ELF-1 (cell line): ENCODE data around the gene SSNA1.

ENCODE experiments used
- DNase-seq: peaks from one replicate; pipeline ENCODE4 v3.0.0-alpha.2; 2016; ENCODE audit warnings: low read depth, low spot score

Gene SSNA1

DNA sequence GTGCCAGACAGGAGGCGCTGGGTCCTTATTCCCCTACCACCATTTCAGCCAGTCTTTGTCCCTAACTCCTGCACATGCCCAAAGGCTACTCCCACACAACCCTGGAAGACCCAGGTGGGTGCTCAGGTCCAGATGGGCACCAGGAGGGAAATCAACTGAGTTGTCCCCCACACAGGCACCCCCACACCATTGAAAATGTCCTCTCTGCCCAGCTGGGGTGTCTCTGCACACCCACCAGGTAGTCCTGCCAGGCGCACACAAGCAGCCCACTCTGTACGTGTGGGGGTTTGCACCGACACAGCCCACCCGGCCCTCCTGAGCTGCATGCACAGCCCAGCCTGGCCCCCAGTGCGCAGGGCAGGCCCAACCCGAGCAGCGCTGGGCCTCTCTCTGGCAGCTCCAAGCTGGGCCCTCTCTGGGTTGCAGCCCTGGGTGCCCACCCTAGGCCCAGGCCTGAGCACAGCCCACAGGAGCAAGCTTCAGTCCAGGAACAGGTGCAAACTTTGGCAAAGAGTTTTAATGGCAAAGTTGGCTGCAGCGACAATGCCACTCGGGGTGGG, 31.4 kb downstream of the SSNA1 start:
- DNase-seq, result no peak

DNA sequence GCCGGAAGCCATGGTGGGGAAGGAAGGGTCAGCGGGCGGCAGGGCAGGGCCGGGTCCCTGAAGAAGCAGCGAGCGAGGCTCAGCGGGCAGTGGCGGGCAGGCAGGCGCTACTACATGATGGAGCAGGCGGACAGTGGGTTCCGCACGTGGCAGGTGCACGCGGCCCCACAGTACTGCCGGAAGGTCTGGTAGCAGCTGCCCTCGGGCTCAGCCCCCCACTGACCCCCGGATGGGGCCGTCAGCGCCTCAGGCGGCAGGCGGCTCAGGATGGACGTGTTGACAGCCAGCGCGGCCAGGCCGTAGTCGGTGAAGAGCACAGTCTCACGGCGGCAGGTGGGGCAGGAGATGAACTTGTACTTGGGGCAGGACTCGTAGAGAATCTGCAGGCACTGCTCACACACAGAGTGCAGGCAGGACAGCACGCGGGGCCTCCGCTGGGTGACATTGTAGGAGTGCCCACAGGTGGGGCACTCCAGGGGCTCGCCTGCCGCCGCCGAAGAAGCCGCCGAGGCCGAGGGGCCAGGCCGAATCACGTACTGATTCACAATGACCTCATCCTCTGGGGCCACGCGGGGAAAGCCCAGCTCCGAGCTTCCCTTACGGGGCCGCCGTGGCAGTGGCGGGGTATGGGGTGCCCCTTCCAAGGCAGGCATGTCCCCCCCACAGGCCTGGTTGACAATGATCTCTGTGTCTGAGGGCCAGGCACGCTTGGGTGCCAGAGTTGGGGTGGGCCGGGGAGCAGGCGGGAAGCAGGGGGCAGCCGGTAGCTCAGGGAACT, 32.0 kb downstream of the SSNA1 start:
- DNase-seq, result no peak

DNA sequence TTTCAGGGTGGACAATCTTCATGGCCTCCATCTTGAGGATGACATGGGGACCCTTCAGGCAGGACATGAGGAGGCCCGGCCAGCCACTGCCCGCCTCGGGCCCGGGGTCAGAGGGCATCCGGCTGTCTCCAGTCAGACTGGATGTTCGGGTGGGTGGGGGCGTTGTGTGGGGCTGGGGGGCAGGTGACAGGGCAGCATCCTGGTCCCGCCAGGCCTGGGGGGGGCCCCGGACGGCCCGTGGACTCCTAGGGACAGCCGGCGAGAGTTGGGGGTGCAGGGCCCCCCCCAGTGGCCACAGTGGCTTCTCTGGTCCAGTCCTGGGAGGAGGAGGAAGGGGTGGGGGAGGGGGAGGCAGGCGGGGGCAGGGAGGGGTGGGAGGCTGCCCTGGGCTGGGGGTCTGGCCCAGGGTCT, 32.6 kb downstream of the SSNA1 start:
- DNase-seq, result no peak

- no peak for DNase-seq
Measured at GRCh38 chr9:137221506-137222111, 33.1 kb downstream of the SSNA1 start.

- no peak for DNase-seq
Measured at GRCh38 chr9:137222190-137223077, 34.0 kb downstream of the SSNA1 start, which contains the start of gene RNF208. Gene RNF208 (minus strand): TSS chr9:137222240. CDS start chr9:137221212, 1,028 bp downstream.

- peak; percentile 96 for DNase-seq
Measured at GRCh38 chr9:137223078-137223970, 34.8 kb downstream of the SSNA1 start.

GRCh38 chr9:137224830-137225694, 36.6 kb downstream of the SSNA1 start, which contains the start of gene CYSRT1:
Gene CYSRT1 (plus strand): TSS chr9:137225174. CDS start chr9:137225622, 448 bp downstream.
- DNase-seq, result no peak

GRCh38 chr9:137225699-137226331, 37.3 kb downstream of the SSNA1 start:
- no peak for DNase-seq

DNA sequence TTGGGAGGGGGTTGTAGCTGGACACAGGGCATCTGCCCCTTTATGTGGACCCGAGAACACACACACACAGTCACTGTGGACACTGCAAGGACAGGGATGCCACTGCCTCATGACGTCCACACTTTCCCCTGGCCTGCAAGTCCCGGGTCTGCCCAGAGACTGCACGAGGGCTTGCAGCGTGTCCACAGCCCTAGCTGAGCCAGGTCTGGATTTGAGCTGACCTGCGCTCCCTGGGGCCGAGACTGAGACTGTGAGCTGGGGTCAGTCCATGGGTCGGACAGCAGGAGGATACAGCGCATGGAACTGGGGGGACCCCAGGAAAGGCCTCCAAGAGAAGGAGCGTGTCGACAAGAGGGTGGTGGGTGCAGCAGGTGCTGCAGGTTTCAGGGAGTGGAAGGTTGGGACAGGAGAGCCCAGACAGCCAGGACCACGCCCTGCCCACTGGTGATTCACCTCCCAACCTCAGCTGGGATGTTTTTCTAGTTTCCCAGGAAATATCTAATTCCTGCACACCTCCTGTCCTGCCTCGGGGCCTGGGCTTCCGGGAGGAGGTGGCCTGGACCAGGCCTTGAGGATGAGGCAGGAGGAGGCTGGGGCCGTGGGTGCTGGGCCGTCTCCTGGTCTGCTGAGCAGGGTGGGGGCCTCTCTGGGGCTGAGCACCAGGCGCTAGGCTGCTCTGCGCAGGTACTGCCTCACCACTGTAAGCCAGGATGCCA, 38.0 kb downstream of the SSNA1 start:
- no peak for DNase-seq

- peak; percentile 87 for DNase-seq
Measured at GRCh38 chr9:137227054-137227852, 38.8 kb downstream of the SSNA1 start, which contains the start of gene RNF224. Gene RNF224 (plus strand): TSS chr9:137227502. CDS start chr9:137228336, 834 bp downstream.

GRCh38 chr9:137227853-137228505, 39.5 kb downstream of the SSNA1 start:
- no peak for DNase-seq

GRCh38 chr9:137228506-137228967, 40.1 kb downstream of the SSNA1 start:
- DNase-seq, result no peak

DNA sequence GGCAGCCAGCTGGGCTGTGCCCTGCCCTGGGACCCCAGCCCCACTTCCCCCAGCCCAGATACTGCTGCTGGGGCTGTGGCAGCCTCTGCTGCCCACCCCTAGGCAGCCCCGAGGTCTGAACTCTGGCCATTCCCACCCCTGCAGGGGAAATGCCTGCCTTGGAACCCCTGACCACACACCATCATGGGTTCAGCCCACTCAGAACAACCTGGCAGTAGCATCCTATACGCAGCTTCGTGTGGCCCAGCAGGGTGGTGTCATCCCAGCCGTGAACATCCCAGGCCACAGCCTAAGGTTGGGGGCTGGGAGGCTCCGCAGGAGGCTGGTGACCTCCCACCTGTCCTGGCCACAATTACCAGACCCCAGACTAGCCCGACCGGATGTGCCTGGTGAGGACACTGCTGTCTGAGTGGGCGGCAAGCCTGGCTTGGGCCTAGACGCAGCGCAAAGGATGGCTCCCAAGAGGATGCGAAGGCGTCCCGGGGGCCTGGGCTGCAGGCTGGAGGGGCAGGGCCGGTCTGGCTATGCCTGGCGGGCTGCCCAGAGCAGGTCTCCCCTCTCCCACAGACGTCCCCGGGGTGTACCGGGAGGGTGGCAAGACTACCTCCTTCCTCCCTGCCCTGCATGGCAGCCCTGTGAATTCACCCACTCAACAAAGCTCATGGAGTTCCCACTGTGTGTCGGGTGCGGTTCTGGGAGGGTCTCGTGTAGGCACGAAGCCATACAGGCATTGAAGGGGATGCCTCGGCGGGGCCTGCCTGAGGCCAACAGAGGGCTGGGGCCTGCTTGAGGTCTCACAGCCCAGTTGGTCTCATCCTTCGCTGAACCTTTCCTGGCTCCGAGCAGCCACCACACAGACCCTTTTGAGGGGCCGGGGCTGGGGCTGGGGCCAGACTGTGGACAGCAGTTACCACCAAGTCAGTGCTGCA, 40.8 kb downstream of the SSNA1 start:
- no peak for DNase-seq

- no peak for DNase-seq
Measured at GRCh38 chr9:137229903-137230704, 41.6 kb downstream of the SSNA1 start.
